NK-92 treated with Interleukin-12 subunit alpha and Interleukin-12 subunit beta, amount 100 ng/mL, for 24 hours (cell line): ENCODE data around the gene ZDHHC7.

Experiments
- DNase-seq: peaks from one replicate; lab custom pipeline; 2025; lab: John Stamatoyannopoulos, UW

The ZDHHC7 gene

GRCh38 chr16:84993926-84994325 is 17.4 kb downstream of the ZDHHC7 start:
- no peak for DNase-seq

- DNase-seq, result no peak
Observed at GRCh38 chr16:84992717-84993075, 18.6 kb downstream of the ZDHHC7 start.

GRCh38 chr16:84990782-84991181 is 20.6 kb downstream of the ZDHHC7 start:
- DNase-seq, result no peak

GRCh38 chr16:84989749-84990620 is 21.4 kb downstream of the ZDHHC7 start:
- DNase-seq, result no peak

- no peak for DNase-seq
Observed at GRCh38 chr16:84988328-84989080, 22.8 kb downstream of the ZDHHC7 start.

- no peak for DNase-seq
Observed at GRCh38 chr16:84986879-84987278, 24.5 kb downstream of the ZDHHC7 start.

- DNase-seq, result no peak
Observed at GRCh38 chr16:84986102-84986501, 25.2 kb downstream of the ZDHHC7 start.

GRCh38 chr16:84985079-84986065 is 26.0 kb downstream of the ZDHHC7 start:
- DNase-seq, result no peak

- no peak for DNase-seq
Observed at GRCh38 chr16:84982434-84982833, 28.9 kb downstream of the ZDHHC7 start.

GRCh38 chr16:84979516-84979915 is 31.8 kb downstream of the ZDHHC7 start:
- DNase-seq, result no peak

GRCh38 chr16:84976644-84977400 is 34.5 kb downstream of the ZDHHC7 start:
- no peak for DNase-seq

- no peak for DNase-seq
Observed at GRCh38 chr16:84975522-84975921, 35.8 kb downstream of the ZDHHC7 start.

GRCh38 chr16:84975066-84975465 is 36.3 kb downstream of the ZDHHC7 start:
- DNase-seq, result no peak

GRCh38 chr16:84973776-84974523 is 37.4 kb downstream of the ZDHHC7 start:
- no peak for DNase-seq

- no peak for DNase-seq
Observed at GRCh38 chr16:84973236-84973635, 38.1 kb downstream of the ZDHHC7 start.

GRCh38 chr16:84970447-84971127 is 40.7 kb downstream of the ZDHHC7 start:
- DNase-seq, result peak; percentile 45

GRCh38 chr16:84967828-84968227 is 43.5 kb downstream of the ZDHHC7 start:
- no peak for DNase-seq

GRCh38 chr16:84965428-84966415 is 45.6 kb downstream of the ZDHHC7 start:
- no peak for DNase-seq
